HCT116 (cell line): ENCODE measurements around the gene THBS4.

Source experiments
- EZH2 ChIP-seq: fragments of 200-600 bp; sonication (generic); IDR thresholded peaks from 2 replicates; pipeline ENCODE4 v1.6.1; 2017; ENCODE audit warnings: antibody characterized with exemption, mixed run types
- SP1 ChIP-seq: IDR thresholded peaks from 2 replicates; pipeline ENCODE4 v1.6.1; 2012; ENCODE audit warnings: low read depth
- TF ChIP-seq, protein P1 (sequence below), 3 experiments: fragments of 200-600 bp in 1 of 3; sonication (generic) in 1 of 3; IDR thresholded peaks in 2 of 3; conservative IDR thresholded peaks in 1 of 3; 2 replicates each; pipeline ENCODE4 v1.5.1; 2012 to 2017; ENCODE audit warnings: low read depth in 2 of 3, low read length in 2 of 3, antibody characterized with exemption in 1 of 3, borderline replicate concordance in 1 of 3, control low read depth in 1 of 3, mild to moderate bottlenecking in 1 of 3, mixed read lengths in 1 of 3, mixed run types in 1 of 3, moderate library complexity in 1 of 3; ENCODE audit not compliant: insufficient read depth in 1 of 3

DNA sequence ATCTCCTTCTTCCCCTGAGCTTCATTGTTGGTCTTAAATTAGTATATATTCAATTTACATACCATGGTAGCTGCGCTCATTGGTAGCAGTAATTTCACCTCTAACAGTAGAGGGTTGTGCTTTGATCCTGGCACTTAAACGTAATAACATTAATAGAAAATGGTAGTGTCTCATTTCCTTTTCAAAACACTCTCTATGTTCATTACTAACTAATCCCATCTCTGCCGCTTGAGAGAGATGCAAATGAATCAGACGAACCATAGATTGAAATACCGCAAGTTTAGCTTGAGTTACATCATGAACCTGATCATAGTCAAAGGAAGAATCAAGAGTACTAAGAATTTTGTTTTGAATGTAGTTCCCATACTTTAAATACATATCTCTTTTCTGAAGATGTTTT, 2.2 kb downstream of the THBS4 start:
- TF ChIP-seq, protein P1, sequence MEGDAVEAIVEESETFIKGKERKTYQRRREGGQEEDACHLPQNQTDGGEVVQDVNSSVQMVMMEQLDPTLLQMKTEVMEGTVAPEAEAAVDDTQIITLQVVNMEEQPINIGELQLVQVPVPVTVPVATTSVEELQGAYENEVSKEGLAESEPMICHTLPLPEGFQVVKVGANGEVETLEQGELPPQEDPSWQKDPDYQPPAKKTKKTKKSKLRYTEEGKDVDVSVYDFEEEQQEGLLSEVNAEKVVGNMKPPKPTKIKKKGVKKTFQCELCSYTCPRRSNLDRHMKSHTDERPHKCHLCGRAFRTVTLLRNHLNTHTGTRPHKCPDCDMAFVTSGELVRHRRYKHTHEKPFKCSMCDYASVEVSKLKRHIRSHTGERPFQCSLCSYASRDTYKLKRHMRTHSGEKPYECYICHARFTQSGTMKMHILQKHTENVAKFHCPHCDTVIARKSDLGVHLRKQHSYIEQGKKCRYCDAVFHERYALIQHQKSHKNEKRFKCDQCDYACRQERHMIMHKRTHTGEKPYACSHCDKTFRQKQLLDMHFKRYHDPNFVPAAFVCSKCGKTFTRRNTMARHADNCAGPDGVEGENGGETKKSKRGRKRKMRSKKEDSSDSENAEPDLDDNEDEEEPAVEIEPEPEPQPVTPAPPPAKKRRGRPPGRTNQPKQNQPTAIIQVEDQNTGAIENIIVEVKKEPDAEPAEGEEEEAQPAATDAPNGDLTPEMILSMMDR (IDR thresholded peaks at IDR 0.05 in 2 of 3, conservative IDR thresholded peaks at IDR 0.05 in 1 of 3; ENCODE audit: borderline replicate concordance in 1 of 3, insufficient read depth in 1 of 3, low read depth in 2 of 3, low read length in 2 of 3) = no peak
- TF ChIP-seq SP1 (no peak), EZH2 (no peak)
